ENCODE results near the gene KIF12. TPM values are rescaled to one million over a fixed set of nuclear protein-coding genes. Genes with fewer than 3 reads are reported as not detected.

The KIF12 gene
- total RNA-seq, 1 experiment from 2014 or later, result 0.13 TPM

DNA sequence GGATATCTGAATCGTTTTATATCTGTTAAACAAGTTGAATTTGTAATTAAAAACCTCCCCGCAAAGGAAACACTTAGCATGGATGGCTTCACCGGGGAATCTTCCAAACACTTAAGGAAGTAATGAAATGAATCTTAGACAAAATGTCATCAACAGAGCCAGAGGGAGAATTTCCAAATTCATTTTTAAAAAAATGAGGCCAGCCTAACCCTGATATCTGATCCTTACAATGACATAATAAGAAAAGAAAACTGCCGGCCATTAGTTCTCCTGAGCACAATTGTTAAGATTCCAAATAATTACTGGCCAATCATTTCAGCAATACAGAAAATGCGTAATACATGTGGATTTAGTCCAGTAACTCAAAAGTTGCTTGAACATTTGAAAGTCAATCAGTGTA is 6.1 kb upstream of the KIF12 start:
- DNase-seq (ENCODE audit: low read depth in 1 of 2, low spot score in 2 of 2), result no peak
- H3K27ac ChIP-seq, result no peak overlapping the region
- 0 out of 2 replicates have a peak, but pooled peaks cover 4% of the 10 kb centered on the region for H3K9me3 ChIP-seq (replicated peaks)
- no peaks in the 10 kb centered on the region for H3K36me3 ChIP-seq
- no peaks in the 10 kb centered on the region for H3K27me3 ChIP-seq (replicated peaks)
- no peak overlapping the region for H3K4me3 ChIP-seq
- H3K4me1 ChIP-seq (replicated peaks), result no peaks in the 10 kb centered on the region

DNA sequence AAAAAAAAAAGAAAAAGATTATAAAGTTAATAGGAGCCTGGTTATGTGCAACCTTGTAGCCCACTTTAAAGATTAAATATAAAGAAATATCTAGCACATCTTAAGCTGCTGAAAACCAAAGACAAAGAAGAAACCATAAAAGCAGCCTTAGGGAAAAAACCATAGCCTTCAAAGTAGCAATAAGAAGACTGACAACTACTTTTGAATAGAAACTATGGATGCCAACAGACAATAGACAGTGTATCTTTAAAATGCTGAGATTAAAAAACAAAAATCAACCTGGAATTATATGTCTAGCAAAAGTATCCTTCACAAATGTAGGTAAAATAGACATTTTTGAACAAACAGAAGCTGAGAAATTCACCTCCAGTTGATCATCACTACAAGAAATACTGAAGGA is 3.4 kb upstream of the KIF12 start:
- no peaks in the 10 kb centered on the region for H3K36me3 ChIP-seq
- H3K27me3 ChIP-seq (replicated peaks), result no peaks in the 10 kb centered on the region
- H3K4me1 ChIP-seq (replicated peaks), result peaks cover 5% of the 10 kb centered on the region
- no peak overlapping the region for H3K27ac ChIP-seq
- DNase-seq (ENCODE audit: low read depth in 1 of 2, low spot score in 2 of 2), result no peak
- H3K9me3 ChIP-seq (replicated peaks), result 0 out of 2 replicates have a peak, but pooled peaks cover 4% of the 10 kb centered on the region
- H3K4me3 ChIP-seq, result no peak overlapping the region

- H3K4me1 ChIP-seq (replicated peaks), result peaks cover 5% of the 10 kb centered on the region
- no peaks in the 10 kb centered on the region for H3K27me3 ChIP-seq (replicated peaks)
- 0 out of 2 replicates have a peak, but pooled peaks cover 4% of the 10 kb centered on the region for H3K9me3 ChIP-seq (replicated peaks)
- DNase-seq (ENCODE audit: low read depth in 1 of 2, low spot score in 2 of 2), result no peak
- no peak overlapping the region for H3K27ac ChIP-seq
- no peaks in the 10 kb centered on the region for H3K36me3 ChIP-seq
- H3K4me3 ChIP-seq, result no peak overlapping the region
Measured at GRCh38 chr9:114100536-114100935, 1.4 kb upstream of the KIF12 start.

GRCh38 chr9:114099669-114100270 is 678 bp upstream of the KIF12 start:
- no peak overlapping the region for H3K27ac ChIP-seq
- peaks cover 5% of the 10 kb centered on the region for H3K4me1 ChIP-seq (replicated peaks)
- 0 out of 2 replicates have a peak, but pooled peaks cover 4% of the 10 kb centered on the region for H3K9me3 ChIP-seq (replicated peaks)
- no peak overlapping the region for H3K4me3 ChIP-seq
- H3K27me3 ChIP-seq (replicated peaks), result no peaks in the 10 kb centered on the region
- no peak for DNase-seq (ENCODE audit: low read depth in 1 of 2, low spot score in 2 of 2)
- H3K36me3 ChIP-seq, result no peaks in the 10 kb centered on the region

DNA sequence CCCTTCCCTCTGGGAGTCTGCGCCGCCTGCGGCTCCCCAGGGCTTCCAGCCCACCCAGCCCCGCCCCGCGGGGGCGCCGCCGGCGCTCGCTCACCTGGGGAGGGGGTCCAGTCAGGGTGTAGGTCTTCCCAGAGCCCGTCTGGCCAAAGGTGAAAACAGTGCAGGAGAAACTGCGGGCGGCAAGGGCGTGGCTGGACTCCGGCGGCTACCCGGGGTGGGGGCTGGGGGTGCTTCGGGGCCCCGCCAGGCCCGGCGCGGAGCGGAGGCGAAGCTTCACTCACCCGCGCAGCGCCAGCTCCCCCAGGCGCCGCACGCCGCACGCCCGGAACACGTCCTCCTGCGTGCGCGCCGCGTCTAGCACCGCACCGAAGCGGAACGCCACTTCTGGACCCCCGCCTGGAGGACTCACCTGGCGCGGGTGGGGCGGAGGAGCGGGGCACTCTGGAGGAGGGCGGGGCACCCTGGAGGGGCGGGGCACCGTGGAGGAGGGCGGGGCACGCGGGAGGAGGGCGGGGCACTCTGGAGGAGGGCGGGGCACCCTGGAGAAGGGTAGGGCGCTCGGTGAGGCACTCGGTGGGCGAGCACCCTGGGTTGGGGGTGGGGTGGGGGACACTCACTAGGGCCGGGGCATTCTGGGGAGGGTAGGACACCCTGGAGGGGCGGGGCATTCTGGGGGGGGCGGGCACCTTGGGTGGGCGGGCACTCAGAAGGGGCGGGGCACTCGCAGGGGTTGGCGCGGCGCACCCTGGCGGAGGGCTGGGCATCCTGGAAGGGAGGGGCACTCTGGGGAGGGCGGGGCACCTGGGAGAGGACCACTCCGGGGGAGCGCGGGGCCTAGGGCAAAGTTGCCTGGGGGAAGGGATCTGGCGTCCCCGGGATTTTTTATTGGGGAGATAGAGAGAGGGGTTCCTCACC is 814 bp downstream of the KIF12 start:
- Histone ChIP-seq H3K4me3 (peak overlapping the region; percentile 29), H3K27me3 (replicated peaks) (no peaks in the 10 kb centered on the region), H3K36me3 (no peaks in the 10 kb centered on the region), H3K4me1 (replicated peaks) (peaks cover 5% of the 10 kb centered on the region), H3K9me3 (replicated peaks) (0 out of 2 replicates have a peak, but pooled peaks cover 4% of the 10 kb centered on the region), H3K27ac (no peak overlapping the region)
- no peak for DNase-seq (ENCODE audit: low read depth in 1 of 2, low spot score in 2 of 2)

GRCh38 chr9:114097613-114098020 is 1.5 kb downstream of the KIF12 start:
- Histone ChIP-seq H3K9me3 (replicated peaks) (0 out of 2 replicates have a peak, but pooled peaks cover 4% of the 10 kb centered on the region), H3K4me1 (replicated peaks) (peaks cover 5% of the 10 kb centered on the region), H3K36me3 (no peaks in the 10 kb centered on the region), H3K27me3 (replicated peaks) (no peaks in the 10 kb centered on the region), H3K4me3 (peak overlapping the region; percentile 29), H3K27ac (no peak overlapping the region)
- no peak for DNase-seq (ENCODE audit: low read depth in 1 of 2, low spot score in 2 of 2)

GRCh38 chr9:114096866-114097612 is 2.1 kb downstream of the KIF12 start:
- H3K9me3 ChIP-seq (replicated peaks), result 0 out of 2 replicates have a peak, but pooled peaks cover 4% of the 10 kb centered on the region
- H3K36me3 ChIP-seq, result no peaks in the 10 kb centered on the region
- no peak for DNase-seq (ENCODE audit: low read depth in 1 of 2, low spot score in 2 of 2)
- H3K4me3 ChIP-seq, result no peak overlapping the region
- no peak overlapping the region for H3K27ac ChIP-seq
- H3K27me3 ChIP-seq (replicated peaks), result no peaks in the 10 kb centered on the region
- peaks cover 5% of the 10 kb centered on the region for H3K4me1 ChIP-seq (replicated peaks)

- H3K36me3 ChIP-seq, result no peaks in the 10 kb centered on the region
- H3K27ac ChIP-seq, result no peak overlapping the region
- H3K4me1 ChIP-seq (replicated peaks), result peaks cover 5% of the 10 kb centered on the region
- H3K4me3 ChIP-seq, result no peak overlapping the region
- no peaks in the 10 kb centered on the region for H3K9me3 ChIP-seq (replicated peaks)
- no peaks in the 10 kb centered on the region for H3K27me3 ChIP-seq (replicated peaks)
- no peak for DNase-seq (ENCODE audit: low read depth in 1 of 2, low spot score in 2 of 2)
Measured at GRCh38 chr9:114096041-114096511, 3.0 kb downstream of the KIF12 start.

DNA sequence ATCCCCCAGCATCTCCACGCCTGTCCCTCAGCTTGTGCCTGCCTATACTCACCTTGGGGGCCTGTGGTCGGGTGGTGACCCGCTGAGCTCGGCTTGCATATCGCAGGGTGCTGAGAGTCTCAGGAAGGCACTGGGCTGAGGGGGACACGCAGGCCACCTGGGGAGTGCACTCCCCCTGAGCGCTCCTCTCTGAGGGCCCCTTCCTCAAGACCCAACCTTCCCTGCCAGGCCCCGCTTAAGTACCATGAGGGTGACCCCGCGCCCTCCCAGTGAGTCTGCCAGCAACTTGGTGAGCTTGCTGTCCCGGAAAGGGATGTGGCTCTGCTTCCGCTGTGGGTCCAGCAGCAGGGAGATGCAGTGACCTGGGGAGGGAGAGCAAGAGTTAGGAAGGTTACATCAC is 4.1 kb downstream of the KIF12 start:
- no peak for DNase-seq (ENCODE audit: low read depth in 1 of 2, low spot score in 2 of 2)
- Histone ChIP-seq H3K36me3 (no peaks in the 10 kb centered on the region), H3K27me3 (replicated peaks) (no peaks in the 10 kb centered on the region), H3K27ac (no peak overlapping the region), H3K4me1 (replicated peaks) (peaks cover 5% of the 10 kb centered on the region), H3K4me3 (no peak overlapping the region), H3K9me3 (replicated peaks) (no peaks in the 10 kb centered on the region)

GRCh38 chr9:114093761-114094505 is 5.2 kb downstream of the KIF12 start:
- H3K4me3 ChIP-seq, result no peak overlapping the region
- H3K27ac ChIP-seq, result no peak overlapping the region
- peaks cover 5% of the 10 kb centered on the region for H3K4me1 ChIP-seq (replicated peaks)

DNA sequence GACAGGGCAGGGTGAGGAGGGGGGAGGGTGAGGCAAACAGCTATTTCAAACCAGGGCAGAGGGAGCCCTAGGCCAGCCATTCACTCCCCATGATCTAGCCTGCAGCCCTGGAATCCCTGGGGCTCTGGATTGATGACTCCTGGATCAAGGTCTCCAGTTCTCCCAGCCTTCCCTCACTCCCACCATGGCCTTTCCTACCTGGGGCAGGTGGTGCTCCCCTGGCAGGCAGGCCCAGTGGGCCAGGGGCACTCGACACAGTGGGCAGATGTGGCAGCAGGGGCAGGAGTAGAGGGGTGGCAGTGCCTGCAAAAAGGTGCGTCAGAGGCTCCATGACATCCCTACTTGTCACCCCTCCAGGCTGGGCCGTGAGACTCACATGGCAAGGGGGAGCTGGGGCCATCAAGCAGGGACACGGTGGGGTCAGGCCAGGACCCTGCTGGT is 6.0 kb downstream of the KIF12 start:
- Histone ChIP-seq H3K27me3 (replicated peaks) (no peaks in the 10 kb centered on the region), H3K36me3 (no peaks in the 10 kb centered on the region), H3K9me3 (replicated peaks) (no peaks in the 10 kb centered on the region), H3K27ac (no peak overlapping the region), H3K4me3 (no peak overlapping the region), H3K4me1 (replicated peaks) (peaks cover 13% of the 10 kb centered on the region)
- no peak for DNase-seq (ENCODE audit: low read depth in 1 of 2, low spot score in 2 of 2)

More at GRCh38 chr9:114093761-114094505, 5.2 kb downstream of the KIF12 start:
- Histone ChIP-seq H3K27me3 (replicated peaks) (no peaks in the 10 kb centered on the region), H3K36me3 (no peaks in the 10 kb centered on the region), H3K9me3 (replicated peaks) (no peaks in the 10 kb centered on the region)
- DNase-seq (ENCODE audit: low read depth in 1 of 2, low spot score in 2 of 2), result no peak

GRCh38 chr9:114092336-114092735 is 6.8 kb downstream of the KIF12 start:
- no peak overlapping the region for H3K4me3 ChIP-seq
- H3K4me1 ChIP-seq (replicated peaks), result peaks cover 16% of the 10 kb centered on the region
- peaks cover 1% of the 10 kb centered on the region for H3K9me3 ChIP-seq (replicated peaks)
- H3K36me3 ChIP-seq, result no peaks in the 10 kb centered on the region
- no peaks in the 10 kb centered on the region for H3K27me3 ChIP-seq (replicated peaks)
- peak in 1 of 2 experiments; percentile 25 for DNase-seq (ENCODE audit: low read depth in 1 of 2, low spot score in 2 of 2)
- H3K27ac ChIP-seq, result no peak overlapping the region

DNA sequence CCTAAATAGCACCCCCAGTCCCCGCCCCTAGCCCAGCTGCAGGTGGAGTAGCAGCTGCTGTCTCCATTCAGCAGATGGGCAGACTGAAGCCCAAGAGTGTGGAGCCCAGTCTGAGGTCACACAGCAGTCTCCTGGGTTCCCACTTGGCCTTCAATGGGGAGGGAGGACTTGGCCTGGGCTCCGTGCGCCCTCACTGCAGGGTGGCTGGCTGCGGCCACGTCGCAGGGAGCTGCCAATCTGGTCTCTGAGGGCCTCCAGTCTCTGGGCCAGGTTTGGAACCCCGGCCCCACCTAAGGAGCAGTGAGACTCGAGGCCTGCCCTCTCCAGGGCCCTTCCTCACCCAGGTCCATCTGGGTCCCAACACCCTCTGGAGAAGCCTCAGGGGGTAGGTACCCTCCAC is 7.4 kb downstream of the KIF12 start:
- Histone ChIP-seq H3K4me3 (no peak overlapping the region), H3K36me3 (no peaks in the 10 kb centered on the region), H3K27me3 (replicated peaks) (no peaks in the 10 kb centered on the region), H3K9me3 (replicated peaks) (peaks cover 8% of the 10 kb centered on the region), H3K27ac (no peak overlapping the region), H3K4me1 (replicated peaks) (peaks cover 19% of the 10 kb centered on the region)
- peak in 1 of 2 experiments; percentile 17 for DNase-seq (ENCODE audit: low read depth in 1 of 2, low spot score in 2 of 2)
